ENCODE results near the gene DUSP12.

- TF ChIP-seq GATA2 (IDR thresholded peaks at IDR 0.05; ENCODE audit: low read depth, low read length) (no peak), GATA3 (IDR thresholded peaks at IDR 0.05; ENCODE audit: low read depth, low read length) (no peak)
These were observed 44.0 kb upstream of the DUSP12 start for GRCh38 chr1:161705537-161705936.

Measured in SH-SY5Y (cell line).